ENCODE data around the gene LBH. TPM values are rescaled to one million over a fixed set of nuclear protein-coding genes. Genes with fewer than 3 reads are reported as not detected.

The LBH gene
- 100 to 1,000 TPM; 335 to 364 TPM for total RNA-seq
- 100 to 1,000 TPM; 119 to 136 TPM for polyA plus RNA-seq

GRCh38 chr2:30231212-30231995 is at the start of gene LBH:
LBH (plus strand) TSS chr2:30231534; CDS start chr2:30231739, 205 bp downstream.
- H3K27ac ChIP-seq (ENCODE audit: low read depth, low read length), result peak within 1 kb of the TSS; percentile 93
- peaks cover 36 to 76% (median 55%) of the 10 kb centered on the region in 4 donors for H3K4me1 Mint-ChIP-seq

GRCh38 chr2:30184035-30184434 is 47.3 kb upstream of the LBH start:
- no peaks in the 10 kb centered on the region for H3K27me3 ChIP-seq (ENCODE audit: insufficient read depth, low read length)
- DNase-seq, result no peak
- H3K4me3 ChIP-seq (ENCODE audit: low read length in 2 of 2), result no peak overlapping the region
- Mint-ChIP-seq H3K27me3 (peaks cover 1 to 4% of the 10 kb centered on the region in 2 donors), H3K36me3 (no peaks in the 10 kb centered on the region), H3K4me1 (peaks cover 0 to 1% (median 0%) of the 10 kb centered on the region in 4 donors), H3K9me3 (no peaks in the 10 kb centered on the region), H3K4me3 (no peak overlapping the region), H3K27ac (no peak overlapping the region)
- H3K36me3 ChIP-seq (ENCODE audit: insufficient read depth, low read length), result no peaks in the 10 kb centered on the region
- intact Hi-C loops (cut with micrococcal nuclease), result no loop called here
- H3K27ac ChIP-seq (ENCODE audit: low read depth, low read length), result no peak overlapping the region
- H3K9me3 ChIP-seq (ENCODE audit: control insufficient read depth in 1 of 2, low read length in 2 of 2), result no peaks in the 10 kb centered on the region
- ChIA-PET POLR2A (ENCODE audit: partially characterized antibody) (no interaction called here), CTCF (ENCODE audit: partially characterized antibody) (interaction anchor here (1.2 to 1.3 kb wide), 2 partner anchors 20 to 527 kb away, joined by 3 to 5 read pairs; no protein-coding TSS in a partner anchor)
- H3K4me1 ChIP-seq (ENCODE audit: insufficient read depth, low read length), result no peaks in the 10 kb centered on the region

More at GRCh38 chr2:30231212-30231995, at the start of gene LBH:
- Mint-ChIP-seq H3K4me3 (peak within 1 kb of the TSS; percentile 89 to 99 (median 96)), H3K27ac (peak within 1 kb of the TSS; percentile 87 to 97 (median 91)), H3K36me3 (peaks cover 16 to 37% of the 10 kb centered on the region in 2 donors), H3K9me3 (peaks cover 0 to 4% (median 0%) of the 10 kb centered on the region in 8 donors), H3K27me3 (no peaks in the 10 kb centered on the region)
- peak within 1 kb of the TSS; percentile 63 to 92 for H3K4me3 ChIP-seq (ENCODE audit: low read length in 2 of 2)
- peak; percentile 88 to 91 (median 89) for DNase-seq
- H3K4me1 ChIP-seq (ENCODE audit: insufficient read depth, low read length), result peaks cover 64% of the 10 kb centered on the region
- ChIA-PET POLR2A (ENCODE audit: partially characterized antibody) (interaction anchor here (0.6 to 14.7 kb wide), 24 partner anchors 8 to 310 kb away, joined by 3 to 435 read pairs (median 8); partner anchors contain the start of genes LCLAT1 and YPEL5), CTCF (ENCODE audit: partially characterized antibody) (interaction anchor here (0.7 to 19.3 kb wide), 11 partner anchors 7 to 481 kb away, joined by 3 to 296 read pairs (median 5); partner anchors contain the start of gene YPEL5)
- intact Hi-C loops (cut with micrococcal nuclease), result loop anchor here (1.0 to 2.0 kb wide), 6 partner anchors 23 to 479 kb away; no protein-coding TSS in a partner anchor
- H3K9me3 ChIP-seq (ENCODE audit: control insufficient read depth in 1 of 2, low read length in 2 of 2), result no peaks in the 10 kb centered on the region
- no peaks in the 10 kb centered on the region for H3K27me3 ChIP-seq (ENCODE audit: insufficient read depth, low read length)
- peaks cover 6% of the 10 kb centered on the region for H3K36me3 ChIP-seq (ENCODE audit: insufficient read depth, low read length)

GRCh38 chr2:30185178-30185577 is 46.2 kb upstream of the LBH start:
- no peaks in the 10 kb centered on the region for H3K27me3 ChIP-seq (ENCODE audit: insufficient read depth, low read length)
- POLR2A ChIA-PET (ENCODE audit: partially characterized antibody), result no interaction called here
- intact Hi-C loops (cut with micrococcal nuclease), result no loop called here
- H3K36me3 ChIP-seq (ENCODE audit: insufficient read depth, low read length), result no peaks in the 10 kb centered on the region
- DNase-seq, result no peak
- no peaks in the 10 kb centered on the region for H3K9me3 ChIP-seq (ENCODE audit: control insufficient read depth in 1 of 2, low read length in 2 of 2)
- H3K36me3 Mint-ChIP-seq, result no peaks in the 10 kb centered on the region
- no peaks in the 10 kb centered on the region for H3K9me3 Mint-ChIP-seq
- no peak overlapping the region for H3K27ac ChIP-seq (ENCODE audit: low read depth, low read length)
- peaks cover 1 to 4% of the 10 kb centered on the region in 2 donors for H3K27me3 Mint-ChIP-seq
- no peak overlapping the region for H3K27ac Mint-ChIP-seq
- H3K4me1 ChIP-seq (ENCODE audit: insufficient read depth, low read length), result no peaks in the 10 kb centered on the region
- H3K4me3 ChIP-seq (ENCODE audit: low read length in 2 of 2), result no peak overlapping the region
- CTCF ChIA-PET (ENCODE audit: partially characterized antibody), result interaction anchor here (1.2 to 1.4 kb wide), 3 partner anchors 20 to 526 kb away, joined by 3 to 5 read pairs (median 3); no protein-coding TSS in a partner anchor
- H3K4me3 Mint-ChIP-seq, result no peak overlapping the region
- H3K4me1 Mint-ChIP-seq, result peaks cover 0 to 1% (median 0%) of the 10 kb centered on the region in 4 donors

- Histone ChIP-seq H3K4me1 (ENCODE audit: insufficient read depth, low read length) (no peaks in the 10 kb centered on the region), H3K27me3 (ENCODE audit: insufficient read depth, low read length) (no peaks in the 10 kb centered on the region), H3K27ac (ENCODE audit: low read depth, low read length) (no peak overlapping the region), H3K36me3 (ENCODE audit: insufficient read depth, low read length) (no peaks in the 10 kb centered on the region), H3K9me3 (ENCODE audit: control insufficient read depth in 1 of 2, low read length in 2 of 2) (no peaks in the 10 kb centered on the region), H3K4me3 (ENCODE audit: low read length in 2 of 2) (no peak overlapping the region)
- H3K27ac Mint-ChIP-seq, result no peak overlapping the region
- no peaks in the 10 kb centered on the region for H3K9me3 Mint-ChIP-seq
- peaks cover 1% of the 10 kb centered on the region in 2 donors for H3K27me3 Mint-ChIP-seq
- DNase-seq, result no peak
- no peak overlapping the region for H3K4me3 Mint-ChIP-seq
- ChIA-PET POLR2A (ENCODE audit: partially characterized antibody) (no interaction called here), CTCF (ENCODE audit: partially characterized antibody) (interaction anchor here (3.7 kb wide), 1 partner anchor 522 kb away, joined by 19 read pairs; no protein-coding TSS in a partner anchor)
- peaks cover 0 to 1% (median 0%) of the 10 kb centered on the region in 4 donors for H3K4me1 Mint-ChIP-seq
- no peaks in the 10 kb centered on the region for H3K36me3 Mint-ChIP-seq
- intact Hi-C loops (cut with micrococcal nuclease), result no loop called here
These were observed 43.0 kb upstream of the LBH start for GRCh38 chr2:30188292-30188691.

GRCh38 chr2:30190637-30191036 is 40.7 kb upstream of the LBH start:
- Histone ChIP-seq H3K9me3 (ENCODE audit: control insufficient read depth in 1 of 2, low read length in 2 of 2) (no peaks in the 10 kb centered on the region), H3K27me3 (ENCODE audit: insufficient read depth, low read length) (no peaks in the 10 kb centered on the region), H3K27ac (ENCODE audit: low read depth, low read length) (no peak overlapping the region), H3K4me3 (ENCODE audit: low read length in 2 of 2) (no peak overlapping the region), H3K4me1 (ENCODE audit: insufficient read depth, low read length) (no peaks in the 10 kb centered on the region), H3K36me3 (ENCODE audit: insufficient read depth, low read length) (no peaks in the 10 kb centered on the region)
- ChIA-PET POLR2A (ENCODE audit: partially characterized antibody) (interaction anchor here (0.6 kb wide), 1 partner anchor 19 kb away, joined by 5 read pairs; no protein-coding TSS in a partner anchor), CTCF (ENCODE audit: partially characterized antibody) (interaction anchor here (3.7 kb wide), 1 partner anchor 520 kb away, joined by 19 read pairs; no protein-coding TSS in a partner anchor)
- no peaks in the 10 kb centered on the region for H3K36me3 Mint-ChIP-seq
- peaks cover 1% of the 10 kb centered on the region in 2 donors for H3K27me3 Mint-ChIP-seq
- H3K27ac Mint-ChIP-seq, result no peak overlapping the region
- no peak for DNase-seq
- intact Hi-C loops (cut with micrococcal nuclease), result no loop called here
- no peak overlapping the region for H3K4me3 Mint-ChIP-seq
- H3K9me3 Mint-ChIP-seq, result no peaks in the 10 kb centered on the region
- H3K4me1 Mint-ChIP-seq, result peaks cover 0 to 1% (median 0%) of the 10 kb centered on the region in 4 donors

- Histone ChIP-seq H3K36me3 (ENCODE audit: insufficient read depth, low read length) (no peaks in the 10 kb centered on the region), H3K27me3 (ENCODE audit: insufficient read depth, low read length) (no peaks in the 10 kb centered on the region), H3K27ac (ENCODE audit: low read depth, low read length) (no peak overlapping the region), H3K9me3 (ENCODE audit: control insufficient read depth in 1 of 2, low read length in 2 of 2) (no peaks in the 10 kb centered on the region), H3K4me1 (ENCODE audit: insufficient read depth, low read length) (no peaks in the 10 kb centered on the region), H3K4me3 (ENCODE audit: low read length in 2 of 2) (no peak overlapping the region)
- Mint-ChIP-seq H3K27ac (peak overlapping the region in 1 of 7 donors; percentile 16), H3K4me3 (no peak overlapping the region), H3K36me3 (no peaks in the 10 kb centered on the region), H3K9me3 (no peaks in the 10 kb centered on the region), H3K27me3 (peaks cover 1% of the 10 kb centered on the region in 2 donors), H3K4me1 (peaks cover 0 to 1% (median 0%) of the 10 kb centered on the region in 4 donors)
- CTCF ChIA-PET (ENCODE audit: partially characterized antibody), result interaction anchor here (2.2 kb wide), 1 partner anchor 521 kb away, joined by 10 read pairs; no protein-coding TSS in a partner anchor
- POLR2A ChIA-PET (ENCODE audit: partially characterized antibody), result interaction anchor here (0.6 kb wide), 3 partner anchors 19 to 267 kb away, joined by 3 to 5 read pairs (median 3); no protein-coding TSS in a partner anchor
- no peak for DNase-seq
- intact Hi-C loops (cut with micrococcal nuclease), result no loop called here
These were observed 40.2 kb upstream of the LBH start for GRCh38 chr2:30191107-30191506.

- Histone ChIP-seq H3K4me3 (ENCODE audit: low read length in 2 of 2) (no peak overlapping the region), H3K27ac (ENCODE audit: low read depth, low read length) (no peak overlapping the region), H3K9me3 (ENCODE audit: control insufficient read depth in 1 of 2, low read length in 2 of 2) (no peaks in the 10 kb centered on the region), H3K27me3 (ENCODE audit: insufficient read depth, low read length) (no peaks in the 10 kb centered on the region), H3K4me1 (ENCODE audit: insufficient read depth, low read length) (no peaks in the 10 kb centered on the region), H3K36me3 (ENCODE audit: insufficient read depth, low read length) (no peaks in the 10 kb centered on the region)
- ChIA-PET CTCF (ENCODE audit: partially characterized antibody) (interaction anchor here (2.2 kb wide), 1 partner anchor 520 kb away, joined by 10 read pairs; no protein-coding TSS in a partner anchor), POLR2A (ENCODE audit: partially characterized antibody) (interaction anchor here (0.6 kb wide), 2 partner anchors 26 to 266 kb away, joined by 3 read pairs; no protein-coding TSS in a partner anchor)
- DNase-seq, result no peak
- Mint-ChIP-seq H3K4me1 (peaks cover 0 to 1% (median 0%) of the 10 kb centered on the region in 4 donors), H3K9me3 (no peaks in the 10 kb centered on the region), H3K4me3 (no peak overlapping the region), H3K27me3 (peaks cover 0 to 1% of the 10 kb centered on the region in 2 donors), H3K36me3 (no peaks in the 10 kb centered on the region), H3K27ac (no peak overlapping the region)
- intact Hi-C loops (cut with micrococcal nuclease), result no loop called here
These were observed 39.5 kb upstream of the LBH start for GRCh38 chr2:30191819-30192271.
